MCF 10A (cell line): ENCODE data around the gene IGF1. TPM values are rescaled to one million over a fixed set of nuclear protein-coding genes. Genes with fewer than 3 reads are reported as not detected.
A peak's percentile ranks its signal among the peaks of the same experiment; 100 is the strongest.

Experiments used
- Bru-seq: library from RNA; stranded (reverse); fragments of 400-500 nt; gene quantifications from one replicate; lab custom pipeline; 2021; lab: Mats Ljungman, UMichigan
- BruChase-seq, 2 experiments: library from RNA; stranded (reverse); fragments of 400-500 nt; gene quantifications; one replicate each; lab custom pipeline; 2021; lab: Mats Ljungman, UMichigan
- BruUV-seq: library from RNA; stranded (reverse); fragments of 400-500 nt; replicated peaks from 2 replicates; lab custom pipeline; 2021; lab: Mats Ljungman, UMichigan
- CTCF ChIA-PET: fragments of 300-600 bp; sonication (Branson Sonifier 250); formaldehyde crosslinking; extraction: SDS; loops from one replicate; lab custom pipeline; 2021; ENCODE audit warnings: antibody characterized with exemption, inconsistent platforms; lab: Yijun Ruan, JAX
- POLR2A ChIA-PET: fragments of 300-600, 350-650 bp; sonication (Branson Sonifier 250); formaldehyde crosslinking; extraction: SDS; loops from one replicate; lab custom pipeline; 2020; ENCODE audit warnings: antibody characterized with exemption, inconsistent platforms; lab: Yijun Ruan, JAX
- DNase-seq: peaks from one replicate; pipeline ENCODE4 v3.0.0-alpha.2; 2018; ENCODE audit not compliant: unreplicated experiment
- H3K27ac Mint-ChIP-seq: one replicate; pipeline ENCODE4 v1.8.0; 2022; ENCODE audit warnings: mild to moderate bottlenecking, low read depth, mixed read lengths; ENCODE audit not compliant: unreplicated experiment
- H3K27me3 Mint-ChIP-seq: one replicate; pipeline ENCODE4 v1.8.0; 2022; ENCODE audit warnings: mixed read lengths; ENCODE audit not compliant: insufficient read depth, unreplicated experiment
- H3K36me3 Mint-ChIP-seq: one replicate; pipeline ENCODE4 v1.8.0; 2022; ENCODE audit warnings: mild to moderate bottlenecking, moderate library complexity, mixed read lengths; ENCODE audit not compliant: insufficient read depth, unreplicated experiment
- H3K4me1 Mint-ChIP-seq: one replicate; pipeline ENCODE4 v1.8.0; 2022; ENCODE audit warnings: mixed read lengths; ENCODE audit not compliant: insufficient read depth, unreplicated experiment
- H3K4me3 Mint-ChIP-seq: one replicate; pipeline ENCODE4 v1.8.0; 2022; ENCODE audit warnings: mild to moderate bottlenecking, moderate library complexity, mixed read lengths; ENCODE audit not compliant: unreplicated experiment
- H3K9me3 Mint-ChIP-seq: one replicate; pipeline ENCODE4 v1.8.0; 2022; ENCODE audit warnings: mixed read lengths; ENCODE audit not compliant: unreplicated experiment
- CTCF ChIP-seq: fragments of 200-600 bp; IDR thresholded peaks from one replicate; pipeline ENCODE4 v1.8.0; 2022; ENCODE audit warnings: antibody characterized with exemption, mild to moderate bottlenecking; ENCODE audit not compliant: unreplicated experiment
- intact Hi-C: fragments of 100-400 bp; cut with micrococcal nuclease; formaldehyde crosslinking; loops from 2 replicates; pipeline ENCODE4 v1.14.1; 2022
- long read RNA-seq: library from polyadenylated mRNA; stranded (forward); transcript quantifications from one replicate; pipeline ENCODE4 v2.0.0, GENCODE V29; 2022
- total RNA-seq: library from RNA; stranded (reverse); gene quantifications from 2 replicates; pipeline ENCODE4 v1.2.3, GENCODE V29; 2022

IGF1 gene
- not detected in 2 replicates for total RNA-seq
- Bru-seq, nascent RNA = percentile 1 among the genes with signal in this experiment
- BruChase-seq, experiment 1, labeled RNA remaining after a 6-hour chase = percentile 1 among the genes with signal in this experiment
- percentile 3 among the genes with signal in this experiment for BruChase-seq, experiment 2, labeled RNA remaining after a 2-hour chase
- long read RNA-seq = 0 reads

GRCh38 chr12:102480406-102480805, at the start of gene IGF1:
Gene IGF1, minus strand, starts transcription at chr12:102480563. Its CDS starts 182 bp downstream, at chr12:102480381.
- H3K36me3 Mint-ChIP-seq = no peaks in the 10 kb centered on the region
- H3K4me1 Mint-ChIP-seq = peaks cover 8% of the 10 kb centered on the region
- BruUV-seq = no TSS peak
- CTCF ChIA-PET = interaction anchor here (1.2 to 1.8 kb wide), 4 partner anchors 12 to 385 kb away, joined by 3 to 5 read pairs (median 4); no protein-coding TSS in a partner anchor
- intact Hi-C loops = loop anchor here (5.0 kb wide), 1 partner anchor 708 kb away; no protein-coding TSS in a partner anchor
- no peak for TF ChIP-seq CTCF
- no peak within 1 kb of the TSS for H3K4me3 Mint-ChIP-seq
- DNase-seq = peak; percentile 24
- no peaks in the 10 kb centered on the region for H3K9me3 Mint-ChIP-seq
- no peaks in the 10 kb centered on the region for H3K27me3 Mint-ChIP-seq
- no peak within 1 kb of the TSS for H3K27ac Mint-ChIP-seq
- POLR2A ChIA-PET = no interaction called here

DNA sequence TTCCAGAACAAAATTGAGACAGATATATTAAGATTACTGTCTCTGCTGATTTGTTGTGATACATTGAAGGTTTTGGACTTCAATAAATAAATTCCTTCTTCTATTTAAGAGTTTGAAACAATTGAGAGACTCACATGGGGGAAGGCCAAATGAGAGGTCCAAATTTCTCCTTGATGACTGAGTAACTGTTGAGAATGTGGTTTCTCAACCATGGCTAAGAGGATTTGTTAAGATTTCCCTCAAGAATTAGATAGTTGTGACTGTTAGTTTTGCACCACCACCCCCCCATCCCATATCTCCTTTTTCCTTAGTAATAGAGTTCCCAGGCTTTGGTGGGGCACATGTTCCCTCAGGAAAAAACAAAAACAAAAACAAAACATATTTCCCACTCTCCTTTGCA, 47.7 kb upstream of the IGF1 start:
- no peaks in the 10 kb centered on the region for H3K4me1 Mint-ChIP-seq
- intact Hi-C loops = no loop called here
- DNase-seq = no peak
- CTCF ChIA-PET = interaction anchor here (0.7 to 1.1 kb wide), 2 partner anchors 44 to 108 kb away, joined by 3 to 4 read pairs; no protein-coding TSS in a partner anchor
- POLR2A ChIA-PET = no interaction called here
- no peak for TF ChIP-seq CTCF
- no peak overlapping the region for H3K4me3 Mint-ChIP-seq
- H3K27me3 Mint-ChIP-seq = no peaks in the 10 kb centered on the region
- BruUV-seq = no TSS peak
- H3K9me3 Mint-ChIP-seq = peaks cover 6% of the 10 kb centered on the region
- no peak overlapping the region for H3K27ac Mint-ChIP-seq
- no peaks in the 10 kb centered on the region for H3K36me3 Mint-ChIP-seq

- BruUV-seq = no TSS peak
- POLR2A ChIA-PET = no interaction called here
- intact Hi-C loops = no loop called here
- Mint-ChIP-seq H3K27ac (no peak overlapping the region), H3K27me3 (no peaks in the 10 kb centered on the region), H3K4me1 (no peaks in the 10 kb centered on the region), H3K9me3 (peaks cover 6% of the 10 kb centered on the region), H3K4me3 (no peak overlapping the region), H3K36me3 (no peaks in the 10 kb centered on the region)
- DNase-seq = no peak
- CTCF ChIA-PET = interaction anchor here (0.6 to 1.1 kb wide), 2 partner anchors 43 to 358 kb away, joined by 3 read pairs; no protein-coding TSS in a partner anchor
- no peak for TF ChIP-seq CTCF
These were observed 46.9 kb upstream of the IGF1 start for GRCh38 chr12:102527171-102527720.

DNA sequence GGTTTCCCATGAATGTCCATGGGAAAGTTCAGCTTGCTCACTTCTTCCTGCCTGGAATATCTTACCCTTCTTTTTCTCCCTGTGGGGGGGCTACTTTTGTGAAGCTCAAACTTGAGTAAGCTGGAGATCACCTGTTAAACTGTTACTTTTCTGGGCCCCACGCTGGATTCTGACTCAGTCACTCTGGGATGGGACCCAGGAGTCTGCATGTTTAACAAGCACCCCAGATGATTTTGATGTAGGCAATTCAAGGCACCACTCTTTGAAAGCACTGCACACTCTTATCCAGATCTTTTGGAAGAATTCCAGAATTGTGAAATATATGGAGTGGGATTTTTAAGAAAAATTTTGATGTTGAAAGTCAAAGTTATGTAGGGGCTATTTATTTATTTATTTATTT, 46.3 kb upstream of the IGF1 start:
- Mint-ChIP-seq H3K9me3 (peaks cover 6% of the 10 kb centered on the region), H3K27me3 (no peaks in the 10 kb centered on the region), H3K4me1 (no peaks in the 10 kb centered on the region), H3K4me3 (no peak overlapping the region), H3K36me3 (no peaks in the 10 kb centered on the region), H3K27ac (no peak overlapping the region)
- intact Hi-C loops = no loop called here
- CTCF ChIA-PET = interaction anchor here (0.6 to 0.7 kb wide), 2 partner anchors 17 to 357 kb away, joined by 3 read pairs; no protein-coding TSS in a partner anchor
- POLR2A ChIA-PET = no interaction called here
- no TSS peak for BruUV-seq
- no peak for TF ChIP-seq CTCF
- no peak for DNase-seq
